ENCODE data around the gene AJUBA.

GRCh38 chr14:22973217-22974032 lies 8.9 kb downstream of the AJUBA start:
- TF ChIP-seq CTCF (IDR thresholded peaks at IDR 0.05) (peak; percentile 63 to 70 (median 66)), POLR2A (IDR thresholded peaks at IDR 0.05) (no peak)

Measured in sigmoid colon (tissue), 3 donors.